Ectodermal cell (in vitro differentiated cells): ENCODE results near the gene TTC23.

ENCODE experiments used
- H3K27ac ChIP-seq: 2 replicates; pipeline ENCODE4 v1.7.0; 2013; ENCODE audit warnings: mild to moderate bottlenecking, low read depth, low read length; ENCODE audit not compliant: insufficient read depth, poor library complexity, severe bottlenecking
- H3K27me3 ChIP-seq: 2 replicates; pipeline ENCODE4 v1.7.0; 2013; ENCODE audit warnings: mild to moderate bottlenecking, low read length; ENCODE audit not compliant: insufficient read depth, control insufficient read depth, poor library complexity, severe bottlenecking
- H3K36me3 ChIP-seq: one replicate; pipeline ENCODE4 v1.7.0; 2013; ENCODE audit warnings: low read length; ENCODE audit not compliant: control insufficient read depth, insufficient read depth
- H3K4me1 ChIP-seq: one replicate; pipeline ENCODE4 v1.7.0; 2013; ENCODE audit warnings: low read length; ENCODE audit not compliant: control insufficient read depth, insufficient read depth
- H3K4me3 ChIP-seq: 2 replicates; pipeline ENCODE4 v1.7.0; 2013; ENCODE audit warnings: low read depth, low read length, control low read depth; ENCODE audit not compliant: insufficient read depth
- H3K9me3 ChIP-seq: 2 replicates; pipeline ENCODE4 v1.7.0; 2013; ENCODE audit warnings: mild to moderate bottlenecking, low read length, moderate library complexity; ENCODE audit not compliant: control insufficient read depth
- WGBS, 2 experiments: methylation state at CpG; one replicate each; pipeline ENCODE4 v1.1.7; 2013; ENCODE audit warnings: missing lambda C conversion rate in 2 of 2; 5-methylcytosine and 5-hydroxymethylcytosine counted together

Gene TTC23

DNA sequence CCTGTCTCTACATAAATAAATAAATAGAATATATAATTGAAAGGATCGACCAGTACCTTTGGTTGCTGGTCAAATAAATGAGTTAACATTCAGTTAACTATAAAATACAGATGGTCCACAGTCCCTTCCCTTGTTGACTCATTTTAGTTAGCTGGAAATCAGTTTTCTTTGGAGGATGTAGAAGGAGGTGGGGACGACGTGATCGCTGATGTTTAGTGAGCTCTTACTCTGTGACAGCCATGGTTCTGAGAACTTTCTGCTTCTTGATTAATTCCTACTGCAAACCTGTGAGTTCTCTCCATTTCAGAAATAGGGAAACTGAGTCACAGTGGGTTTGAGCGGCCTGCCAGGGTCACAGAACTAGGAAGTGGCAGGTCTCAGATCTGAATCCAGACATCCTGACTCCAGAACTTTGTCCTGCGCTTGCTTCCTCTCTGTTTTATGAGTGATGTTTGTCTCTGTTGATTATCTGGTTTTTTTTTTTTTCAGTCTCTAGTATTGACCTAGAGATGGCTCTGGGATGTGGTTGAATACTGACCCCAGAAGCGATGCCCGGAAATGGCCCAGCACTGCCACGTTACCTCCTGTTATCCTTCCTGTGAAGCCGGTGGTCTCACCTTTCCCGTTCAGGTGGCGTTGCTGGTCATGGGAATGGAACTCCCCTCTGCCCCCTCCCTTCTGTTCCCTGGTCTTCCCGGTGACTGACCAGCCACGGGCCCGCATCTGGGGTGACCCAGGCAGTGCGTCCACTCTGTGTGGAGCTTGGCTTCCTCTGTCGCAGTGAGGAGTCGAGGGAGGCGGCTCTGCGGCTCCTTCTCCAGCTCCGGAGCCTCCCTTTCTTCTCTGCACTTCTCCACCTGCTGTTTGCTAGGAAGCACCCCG is 126.3 kb downstream of the TTC23 start:
- Histone ChIP-seq H3K4me3 (no peak overlapping the region), H3K4me1 (peaks cover 13% of the 10 kb centered on the region), H3K27ac (peak overlapping the region; percentile 74), H3K27me3 (no peaks in the 10 kb centered on the region), H3K36me3 (no peaks in the 10 kb centered on the region), H3K9me3 (no peaks in the 10 kb centered on the region)
- WGBS, 2 experiments = 80 to 88% methylated on average over 21 to 22 of the region's 22 CpGs

DNA sequence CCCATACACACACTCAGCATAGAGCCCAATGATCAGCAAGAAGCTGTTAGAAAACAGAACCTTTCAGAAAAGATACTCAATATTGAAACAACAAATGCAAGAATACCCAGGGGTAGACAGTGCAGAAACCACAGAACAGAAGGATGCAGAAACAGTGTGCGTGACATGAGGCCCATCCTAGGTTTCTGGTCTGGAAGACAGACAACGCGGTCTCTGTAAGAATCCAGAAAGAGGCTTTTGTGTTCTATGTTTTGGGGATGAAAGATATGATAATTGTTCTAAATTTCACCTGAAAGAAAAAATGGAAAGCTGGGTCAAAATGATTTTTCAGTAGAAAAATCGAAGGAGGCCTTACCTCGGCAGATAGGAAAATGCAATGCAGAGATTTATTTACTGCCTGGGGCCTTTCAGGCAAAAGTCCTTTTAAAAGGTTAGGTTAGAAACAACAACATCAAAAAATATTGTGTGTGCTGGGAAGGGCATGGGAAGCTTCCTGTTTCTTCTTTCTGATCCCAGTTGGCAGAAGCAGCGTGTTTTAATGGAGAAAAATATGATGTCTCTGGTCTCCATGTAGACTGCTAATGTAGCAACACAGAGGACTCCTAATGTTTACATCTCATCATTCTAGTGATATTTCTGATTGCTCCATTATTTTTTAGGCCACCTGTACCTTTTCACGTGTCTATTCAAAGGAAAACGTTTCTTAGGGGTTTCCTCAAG is 127.5 kb downstream of the TTC23 start:
- WGBS, 2 experiments = 93 to 97% methylated on average over 8 of the region's 8 CpGs
- no peaks in the 10 kb centered on the region for H3K9me3 ChIP-seq
- peaks cover 13% of the 10 kb centered on the region for H3K4me1 ChIP-seq
- no peaks in the 10 kb centered on the region for H3K27me3 ChIP-seq
- H3K27ac ChIP-seq = no peak overlapping the region
- no peaks in the 10 kb centered on the region for H3K36me3 ChIP-seq
- no peak overlapping the region for H3K4me3 ChIP-seq

DNA sequence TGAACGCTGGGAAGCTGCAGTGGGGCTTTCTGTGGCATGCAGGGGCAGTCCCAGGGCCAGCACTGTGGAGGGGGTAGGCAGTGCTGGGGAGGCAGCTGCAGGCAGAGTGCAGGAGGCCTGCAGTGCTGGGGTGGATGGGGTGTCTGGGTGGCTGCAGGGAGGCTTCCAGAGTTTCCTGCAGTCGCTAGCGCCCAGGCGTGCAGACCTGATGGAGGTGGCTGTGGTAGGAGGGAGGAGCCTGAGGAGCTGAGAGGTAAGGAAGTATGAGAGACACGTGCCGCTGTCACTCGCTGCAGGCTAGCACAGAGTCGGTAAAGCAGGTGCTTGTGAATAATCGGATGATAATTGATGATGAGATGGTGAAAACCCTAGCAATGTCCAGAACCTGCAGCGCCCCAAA is 128.2 kb downstream of the TTC23 start:
- H3K27me3 ChIP-seq = no peaks in the 10 kb centered on the region
- H3K27ac ChIP-seq = no peak overlapping the region
- H3K9me3 ChIP-seq = no peaks in the 10 kb centered on the region
- H3K36me3 ChIP-seq = no peaks in the 10 kb centered on the region
- H3K4me1 ChIP-seq = peaks cover 12% of the 10 kb centered on the region
- WGBS, 2 experiments = 86 to 88% methylated on average over 10 of the region's 10 CpGs
- no peak overlapping the region for H3K4me3 ChIP-seq

DNA sequence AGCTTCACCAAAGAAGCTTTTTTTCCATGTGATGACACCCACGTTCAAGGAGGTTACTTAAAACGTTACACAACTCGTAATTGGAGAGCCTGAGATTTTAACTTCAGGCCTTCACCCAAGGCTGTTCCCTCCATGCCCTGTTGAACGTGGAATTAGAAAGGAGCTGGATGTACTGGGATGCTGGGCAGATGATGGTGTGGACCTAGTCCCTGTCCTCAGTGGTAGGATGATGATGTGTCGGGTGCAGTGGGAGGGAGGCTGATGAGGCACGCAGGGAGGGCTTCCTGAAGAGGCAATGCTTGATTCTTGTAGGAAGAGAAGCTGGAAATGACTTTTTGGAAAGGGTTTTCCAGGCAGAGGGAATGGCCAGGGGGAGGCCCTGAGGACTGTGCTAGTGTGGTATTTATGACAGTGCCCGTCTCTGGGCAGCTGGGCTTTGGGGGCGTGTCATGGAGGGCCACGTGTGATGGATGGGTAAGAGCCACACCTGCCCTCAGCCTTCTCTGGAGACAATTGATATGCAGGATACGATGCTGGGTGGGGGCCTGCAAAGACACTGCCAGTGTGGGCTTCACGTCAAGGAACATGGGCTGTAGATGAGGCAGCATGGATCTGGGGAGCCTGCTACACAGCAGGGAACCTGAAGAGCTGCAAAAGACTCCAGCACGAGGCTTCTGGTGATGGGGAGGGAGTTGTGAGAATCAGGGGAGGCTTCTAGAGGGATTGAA is 129.2 kb downstream of the TTC23 start:
- H3K27me3 ChIP-seq = no peaks in the 10 kb centered on the region
- 88% methylated on average over 12 of the region's 12 CpGs for WGBS, 2 experiments

GRCh38 chr15:99118801-99119546 is 130.4 kb downstream of the TTC23 start:
- Histone ChIP-seq H3K4me1 (peaks cover 6% of the 10 kb centered on the region), H3K27ac (no peak overlapping the region), H3K27me3 (no peaks in the 10 kb centered on the region), H3K36me3 (no peaks in the 10 kb centered on the region), H3K4me3 (no peak overlapping the region), H3K9me3 (no peaks in the 10 kb centered on the region)
- WGBS, 2 experiments = 94% methylated on average over 22 of the region's 22 CpGs

More for the DNA sequence above, 129.2 kb downstream of the TTC23 start:
- H3K4me1 ChIP-seq = peaks cover 9% of the 10 kb centered on the region
- no peaks in the 10 kb centered on the region for H3K36me3 ChIP-seq
- H3K4me3 ChIP-seq = no peak overlapping the region
- H3K9me3 ChIP-seq = no peaks in the 10 kb centered on the region
- H3K27ac ChIP-seq = no peak overlapping the region

GRCh38 chr15:99118258-99118632 is 131.1 kb downstream of the TTC23 start:
- no peaks in the 10 kb centered on the region for H3K9me3 ChIP-seq
- H3K4me1 ChIP-seq = no peaks in the 10 kb centered on the region
- H3K27me3 ChIP-seq = no peaks in the 10 kb centered on the region
- 89 to 94% methylated on average over 7 of the region's 7 CpGs for WGBS, 2 experiments
- H3K36me3 ChIP-seq = no peaks in the 10 kb centered on the region
- no peak overlapping the region for H3K27ac ChIP-seq
- H3K4me3 ChIP-seq = no peak overlapping the region

DNA sequence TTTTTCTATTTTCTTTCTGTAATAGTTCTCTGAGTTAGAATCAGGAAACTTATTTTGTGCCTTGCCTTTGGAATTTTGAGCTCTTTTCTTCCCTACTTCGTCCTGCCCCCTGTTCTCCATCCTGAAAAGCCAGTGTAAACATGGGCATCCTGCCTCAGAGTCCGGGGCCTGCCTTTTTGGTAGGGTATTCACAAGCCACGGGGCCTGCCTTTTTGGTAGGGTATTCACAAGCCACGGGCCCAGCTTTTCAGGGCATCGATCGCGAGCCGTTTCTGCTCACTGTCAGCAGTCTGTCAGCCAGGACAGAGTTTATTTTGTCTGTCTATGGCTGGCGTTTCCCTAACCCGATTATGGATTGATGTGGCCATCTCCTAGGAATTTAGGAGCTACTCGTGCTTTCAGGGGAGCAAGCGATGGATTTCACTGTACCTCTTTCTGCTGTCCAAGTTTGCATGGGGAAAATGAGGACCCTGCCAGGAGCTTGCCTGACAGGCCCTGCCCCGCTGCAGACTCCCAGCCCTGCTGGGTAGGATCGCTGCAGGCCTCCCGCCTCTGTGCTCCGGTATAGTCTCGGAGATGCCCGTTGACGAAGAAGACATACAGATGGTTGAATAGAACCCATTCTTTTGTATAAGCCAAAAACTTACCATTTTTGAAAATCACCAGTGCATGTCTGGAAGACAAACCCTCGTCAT is 131.7 kb downstream of the TTC23 start:
- H3K9me3 ChIP-seq = no peaks in the 10 kb centered on the region
- no peaks in the 10 kb centered on the region for H3K4me1 ChIP-seq
- WGBS, 2 experiments = 94 to 95% methylated on average over 20 of the region's 20 CpGs
- H3K4me3 ChIP-seq = no peak overlapping the region
- no peaks in the 10 kb centered on the region for H3K27me3 ChIP-seq
- H3K36me3 ChIP-seq = no peaks in the 10 kb centered on the region
- no peak overlapping the region for H3K27ac ChIP-seq

DNA sequence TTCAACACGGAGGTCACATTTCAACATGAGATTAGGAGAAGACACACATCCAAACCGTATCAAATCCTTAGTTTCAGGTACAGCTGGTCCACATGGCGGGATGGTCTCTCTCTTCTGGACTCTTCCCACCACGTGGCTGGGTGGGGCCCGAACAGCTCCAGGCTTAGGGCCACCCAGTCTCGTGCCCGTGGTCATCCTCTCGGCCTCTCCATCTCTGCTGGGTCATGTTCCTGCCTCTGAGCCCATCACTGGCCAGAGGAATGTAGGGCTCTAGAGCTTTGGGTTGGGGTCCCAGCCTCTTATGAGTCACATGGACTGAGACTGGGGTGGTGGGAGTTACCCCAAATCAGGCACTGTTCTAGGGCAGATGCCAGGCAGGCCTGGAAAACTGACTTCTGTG is 132.3 kb downstream of the TTC23 start:
- Histone ChIP-seq H3K27me3 (no peaks in the 10 kb centered on the region), H3K36me3 (no peaks in the 10 kb centered on the region), H3K9me3 (no peaks in the 10 kb centered on the region), H3K27ac (no peak overlapping the region), H3K4me3 (no peak overlapping the region), H3K4me1 (no peaks in the 10 kb centered on the region)
- WGBS, 2 experiments = 92 to 95% methylated on average over 8 of the region's 8 CpGs
